ENCODE data around the gene TTC33. TPM values are rescaled to one million over a fixed set of nuclear protein-coding genes. Genes with fewer than 3 reads are reported as not detected.

TTC33 gene
- total RNA-seq, 1 experiment from 2014 or later = 30.2 TPM

GRCh38 chr5:40492056-40492455 is 263.7 kb downstream of the TTC33 start:
- no peaks in the 10 kb centered on the region for H3F3A ChIP-seq (ENCODE audit: insufficient read depth, low read depth)
- no peaks in the 10 kb centered on the region for H3K79me2 ChIP-seq (ENCODE audit: low read depth)
- H3K4me1 ChIP-seq (replicated peaks; ENCODE audit: insufficient read depth) = peaks cover 4% of the 10 kb centered on the region; the same call in 1 of the 2 replicates
- H3K27ac ChIP-seq = no peak overlapping the region
- intact Hi-C loops (cut with micrococcal nuclease; ENCODE audit: unreplicated experiment) = no loop called here
- H3K9me2 ChIP-seq (ENCODE audit: insufficient read depth) = no peaks in the 10 kb centered on the region
- ChIA-PET CTCF (no interaction called here), POLR2A (ENCODE audit: unreplicated experiment) (no interaction called here)
- no peak overlapping the region for H3K4me3 ChIP-seq
- BruUV-seq (replicated peaks) = no TSS peak
- H3K36me3 ChIP-seq (ENCODE audit: low read depth) = no peaks in the 10 kb centered on the region
- no peak overlapping the region for H2AFZ ChIP-seq
- TF ChIP-seq EZH2 (IDR thresholded peaks at IDR 0.05; ENCODE audit: low read depth) = no peak
- TF ChIP-seq CTCF (conservative IDR thresholded peaks at IDR 0.05) = no peak
- H3K4me2 ChIP-seq = no peak overlapping the region
- H4K20me1 ChIP-seq (ENCODE audit: insufficient read depth) = no peaks in the 10 kb centered on the region
- H3K27me3 ChIP-seq (ENCODE audit: insufficient read depth, low read depth) = no peaks in the 10 kb centered on the region
- DNase-seq = no peak
- H3K9me3 ChIP-seq (ENCODE audit: insufficient read depth, low read depth) = peaks cover 16% of the 10 kb centered on the region

GRCh38 chr5:40491644-40492043 is 264.1 kb downstream of the TTC33 start:
- CTCF ChIA-PET = no interaction called here
- peaks cover 9% of the 10 kb centered on the region for H3K4me1 ChIP-seq (replicated peaks; ENCODE audit: insufficient read depth)
- no peaks in the 10 kb centered on the region for H4K20me1 ChIP-seq (ENCODE audit: insufficient read depth)
- H3K79me2 ChIP-seq (ENCODE audit: low read depth) = no peaks in the 10 kb centered on the region
- intact Hi-C loops (cut with micrococcal nuclease; ENCODE audit: unreplicated experiment) = no loop called here
- H3K9me2 ChIP-seq (ENCODE audit: insufficient read depth) = no peaks in the 10 kb centered on the region
- no peaks in the 10 kb centered on the region for H3K36me3 ChIP-seq (ENCODE audit: low read depth)
- no peak overlapping the region for H3K4me3 ChIP-seq
- DNase-seq = no peak
- no peak overlapping the region for H3K27ac ChIP-seq
- no peaks in the 10 kb centered on the region for H3K27me3 ChIP-seq (ENCODE audit: insufficient read depth, low read depth)
- BruUV-seq (replicated peaks) = no TSS peak
- H2AFZ ChIP-seq = no peak overlapping the region
- TF ChIP-seq EZH2 (IDR thresholded peaks at IDR 0.05; ENCODE audit: low read depth) = no peak
- TF ChIP-seq CTCF (conservative IDR thresholded peaks at IDR 0.05) = no peak
- POLR2A ChIA-PET (ENCODE audit: unreplicated experiment) = no interaction called here
- H3K9me3 ChIP-seq (ENCODE audit: insufficient read depth, low read depth) = peaks cover 16% of the 10 kb centered on the region
- no peak overlapping the region for H3K4me2 ChIP-seq
- H3F3A ChIP-seq (ENCODE audit: insufficient read depth, low read depth) = no peaks in the 10 kb centered on the region

GRCh38 chr5:40490464-40491111 is 265.2 kb downstream of the TTC33 start:
- no TSS peak for BruUV-seq (replicated peaks)
- peaks cover 16% of the 10 kb centered on the region for H3K9me3 ChIP-seq (ENCODE audit: insufficient read depth, low read depth)
- H3F3A ChIP-seq (ENCODE audit: insufficient read depth, low read depth) = no peaks in the 10 kb centered on the region
- CTCF ChIA-PET = interaction anchor here (0.5 to 0.6 kb wide), 2 partner anchors 15 to 53 kb away, joined by 3 read pairs; no protein-coding TSS in a partner anchor
- no peak overlapping the region for H3K27ac ChIP-seq
- TF ChIP-seq CTCF (conservative IDR thresholded peaks at IDR 0.05) = no peak
- no peak for TF ChIP-seq EZH2 (IDR thresholded peaks at IDR 0.05; ENCODE audit: low read depth)
- POLR2A ChIA-PET (ENCODE audit: unreplicated experiment) = no interaction called here
- no peak for DNase-seq
- H4K20me1 ChIP-seq (ENCODE audit: insufficient read depth) = no peaks in the 10 kb centered on the region
- no peak overlapping the region for H3K4me2 ChIP-seq
- intact Hi-C loops (cut with micrococcal nuclease; ENCODE audit: unreplicated experiment) = no loop called here
- no peaks in the 10 kb centered on the region for H3K9me2 ChIP-seq (ENCODE audit: insufficient read depth)
- no peak overlapping the region; the same call in 1 of the 2 replicates for H2AFZ ChIP-seq
- no peak overlapping the region for H3K4me3 ChIP-seq
- peaks cover 12% of the 10 kb centered on the region for H3K4me1 ChIP-seq (replicated peaks; ENCODE audit: insufficient read depth)
- H3K36me3 ChIP-seq (ENCODE audit: low read depth) = no peaks in the 10 kb centered on the region
- H3K27me3 ChIP-seq (ENCODE audit: insufficient read depth, low read depth) = no peaks in the 10 kb centered on the region
- H3K79me2 ChIP-seq (ENCODE audit: low read depth) = no peaks in the 10 kb centered on the region
